Kidney (tissue), 14 donors: Measurements from ENCODE around the gene PAPOLG. TPM values are rescaled to one million over a fixed set of nuclear protein-coding genes. Genes with fewer than 3 reads are reported as not detected.
A peak's percentile ranks its signal among the peaks of the same experiment; 100 is the strongest.

Experiments
- DNase-seq, 5 donors: peaks; one replicate each; pipeline ENCODE4 v3.0.0-alpha.2; 2013 to 2020
- FAIRE-seq: peaks from 2 replicates; lab custom pipeline; 2012; peaks lifted over from hg19 to GRCh38; lab: Jason Lieb, UNC
- H3K27ac ChIP-seq, 2 donors: one replicate each; pipeline ENCODE4 v1.7.0; 2013; ENCODE audit warnings: low read depth in 2 of 2, low read length in 2 of 2, inconsistent platforms in 1 of 2
- H3K27me3 ChIP-seq: one replicate; pipeline ENCODE4 v1.7.1; 2013; ENCODE audit warnings: low read length, inconsistent platforms; ENCODE audit not compliant: control insufficient read depth, insufficient read depth
- H3K36me3 ChIP-seq, 3 donors: one replicate each; pipeline versions ENCODE4 v1.7.0 to v1.7.1; 2013; ENCODE audit warnings: low read length in 3 of 3, control low read depth in 1 of 3, inconsistent platforms in 1 of 3; ENCODE audit not compliant: insufficient read depth in 3 of 3, control insufficient read depth in 2 of 3
- H3K4me1 ChIP-seq, 3 donors: one replicate each; pipeline versions ENCODE4 v1.7.0 to v1.7.1; 2013; ENCODE audit warnings: low read length in 3 of 3, inconsistent platforms in 1 of 3, low read depth in 1 of 3; ENCODE audit not compliant: control insufficient read depth in 2 of 3, insufficient read depth in 2 of 3
- H3K4me3 ChIP-seq, 3 donors: one replicate each; pipeline versions ENCODE4 v1.7.0 to v1.8.1; 2013; ENCODE audit warnings: low read length in 3 of 3, control low read depth in 1 of 3, inconsistent platforms in 1 of 3
- H3K9ac ChIP-seq, 3 donors: one replicate each; pipeline versions ENCODE4 v1.7.0 to v1.7.1; 2013; ENCODE audit warnings: low read length in 3 of 3, control low read depth in 1 of 3, inconsistent platforms in 1 of 3
- H3K9me3 ChIP-seq, 3 donors: one replicate each; pipeline versions ENCODE4 v1.7.0 to v1.7.1; 2013; ENCODE audit warnings: low read length in 3 of 3, control low read depth in 1 of 3, inconsistent platforms in 1 of 3; ENCODE audit not compliant: control insufficient read depth in 2 of 3, insufficient read depth in 1 of 3
- CTCF ChIP-seq: IDR thresholded peaks from 3 replicates; pipeline ENCODE4 v1.5.1; 2012; ENCODE audit warnings: mild to moderate bottlenecking, moderate library complexity, borderline replicate concordance; ENCODE audit not compliant: insufficient read depth; ENCODE audit errors: extremely low read depth
- intact Hi-C: fragments of 100-400 bp; cut with DNase I; formaldehyde crosslinking; loops from one replicate; pipeline ENCODE4 v1.11.1; 2022
- polyA plus RNA-seq: library from polyadenylated mRNA; stranded (reverse); fragments of 350-450 nt; fragmentation: Illumina TruSeq; extraction: RNeasy Lipid Tissue Mini Kit (QIAGEN cat#74804); gene quantifications from one replicate; pipeline ENCODE4 v1.2.3, GENCODE V29; 2014; ENCODE audit warnings: low read depth, low replicate concordance; ENCODE audit not compliant: insufficient read depth
- total RNA-seq: library from RNA; stranded (reverse); fragmentation: NEBNext Ultra II Directional; extraction: Animal tissue kit (Norgen Biotek cat#: 25700); gene quantifications from one replicate; pipeline ENCODE4 v1.2.1, GENCODE V29; 2021
- donor health status: control.
- donor health status: control.
- donor health status: control.
- donor health status: control.
- donor health status: control.
- donor health status: DM: yes; HTN: yes; CAD: no.
- donor health status: Normal renal cell carcinoma (clear cell type).

PAPOLG gene
- total and polyA plus RNA-seq, 2 donors from 2014 or later, result 3.0 to 12.2 TPM

DNA sequence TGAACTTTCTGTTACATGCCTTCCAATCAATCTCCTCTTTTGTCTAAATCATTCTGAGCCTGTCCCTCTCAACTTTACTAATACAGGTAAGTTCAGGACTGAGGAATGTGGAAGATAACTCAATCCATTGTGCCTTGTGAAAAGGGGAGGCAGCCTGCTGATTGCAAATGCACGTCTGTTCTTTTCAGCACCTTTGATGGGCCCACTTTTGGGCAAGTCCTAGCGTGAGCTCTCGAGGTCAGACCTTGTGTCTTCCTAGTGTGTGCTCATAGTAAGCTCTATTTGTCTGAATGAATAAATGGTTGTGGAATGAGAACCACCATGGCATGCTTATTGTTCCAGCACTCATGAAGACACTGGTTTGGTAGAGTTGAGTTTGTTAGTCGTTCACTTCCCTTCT lies 74.9 kb downstream of the PAPOLG start:
- Histone ChIP-seq H3K9ac (no peak overlapping the region), H3K4me3 (no peak overlapping the region), H3K9me3 (no peaks in the 10 kb centered on the region), H3K27ac (no peak overlapping the region), H3K27me3 (no peaks in the 10 kb centered on the region), H3K36me3 (no peaks in the 10 kb centered on the region), H3K4me1 (no peaks in the 10 kb centered on the region)
- DNase-seq (no peak), FAIRE-seq (no peak)
- intact Hi-C loops, result no loop called here
- TF ChIP-seq CTCF, result no peak

DNA sequence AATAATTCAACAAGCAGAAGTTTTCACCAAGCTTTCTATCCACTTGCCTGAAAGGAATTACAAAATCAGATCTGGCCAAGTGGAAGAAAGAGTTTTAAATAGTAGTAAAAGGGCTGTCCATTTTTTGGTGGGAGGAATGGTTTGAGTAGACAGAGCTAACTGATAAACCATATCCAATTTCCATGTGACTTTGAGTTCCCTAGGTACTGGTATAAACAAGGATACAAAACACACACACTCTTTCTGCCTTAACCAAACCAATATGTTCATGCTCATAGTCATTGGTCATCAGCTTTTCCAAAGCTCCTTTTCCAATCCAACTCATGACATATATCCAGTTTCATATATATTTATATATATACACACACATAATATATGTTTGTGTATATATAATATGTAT lies 75.9 kb downstream of the PAPOLG start:
- intact Hi-C loops, result no loop called here
- H3K4me3 ChIP-seq, result no peak overlapping the region
- FAIRE-seq, result no peak
- no peaks in the 10 kb centered on the region for H3K9me3 ChIP-seq
- no peak overlapping the region for H3K9ac ChIP-seq
- TF ChIP-seq CTCF, result no peak
- no peaks in the 10 kb centered on the region for H3K36me3 ChIP-seq
- H3K27ac ChIP-seq, result no peak overlapping the region
- H3K4me1 ChIP-seq, result no peaks in the 10 kb centered on the region
- peak in 1 of 5 donors; percentile 18 for DNase-seq
- no peaks in the 10 kb centered on the region for H3K27me3 ChIP-seq

DNA sequence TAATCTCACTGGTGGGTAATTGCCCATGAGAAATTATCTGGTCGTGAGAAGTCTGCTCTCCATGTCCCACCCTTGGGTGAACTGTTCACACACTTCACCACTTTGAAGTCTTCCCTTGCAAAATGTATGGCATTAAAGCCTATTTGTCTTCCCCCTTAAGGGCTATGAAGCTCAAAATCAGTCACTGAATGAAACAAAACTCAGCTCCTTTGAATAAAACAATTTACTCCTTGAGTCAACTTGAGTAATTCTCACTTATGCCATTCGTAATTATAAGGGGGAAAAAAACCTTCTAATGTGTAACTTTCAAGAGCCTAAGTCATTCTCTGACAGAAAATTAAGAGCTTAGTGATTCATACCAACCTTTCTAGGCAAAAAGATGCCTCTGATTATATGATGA lies 76.6 kb downstream of the PAPOLG start:
- TF ChIP-seq CTCF, result no peak
- FAIRE-seq, result no peak
- intact Hi-C loops, result no loop called here

DNA sequence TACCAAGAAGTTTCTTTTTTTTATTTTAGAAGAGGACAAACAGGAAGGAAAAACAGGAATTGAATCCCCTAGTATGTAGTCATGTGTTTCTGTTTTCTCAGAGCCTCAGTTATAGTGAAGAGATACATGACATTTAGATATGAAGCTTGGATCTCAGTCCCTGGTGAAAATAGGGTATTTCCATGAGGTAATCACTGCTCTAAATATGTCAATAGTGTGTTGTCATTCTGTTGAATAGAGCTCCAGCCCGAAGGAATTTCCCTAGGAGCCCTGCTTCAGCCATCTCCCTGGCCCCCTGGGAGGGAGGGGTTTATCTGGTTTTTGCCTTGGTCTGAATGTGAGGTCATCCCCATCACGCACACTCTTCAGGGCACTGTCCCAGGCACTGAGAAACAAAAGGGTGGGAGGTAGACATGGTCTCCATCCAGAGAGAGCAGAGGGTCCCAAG lies 78.2 kb downstream of the PAPOLG start:
- Histone ChIP-seq H3K4me1 (no peaks in the 10 kb centered on the region), H3K9ac (no peak overlapping the region), H3K27ac (no peak overlapping the region), H3K27me3 (no peaks in the 10 kb centered on the region), H3K9me3 (no peaks in the 10 kb centered on the region), H3K36me3 (no peaks in the 10 kb centered on the region), H3K4me3 (no peak overlapping the region)
- FAIRE-seq, result no peak
- intact Hi-C loops, result no loop called here
- TF ChIP-seq CTCF, result no peak
- DNase-seq, result no peak

More for the DNA sequence above, 76.6 kb downstream of the PAPOLG start:
- H3K27ac ChIP-seq, result no peak overlapping the region
- H3K27me3 ChIP-seq, result no peaks in the 10 kb centered on the region
- H3K4me3 ChIP-seq, result no peak overlapping the region
- no peaks in the 10 kb centered on the region for H3K4me1 ChIP-seq
- no peaks in the 10 kb centered on the region for H3K36me3 ChIP-seq
- DNase-seq, result no peak
- no peaks in the 10 kb centered on the region for H3K9me3 ChIP-seq
- H3K9ac ChIP-seq, result no peak overlapping the region
